Stimulated activated memory B cell treated with anti-CD40 and anti-IgM and Interleukin-4, amounts not matched to agents 10 μg/mL and 1 μg/mL and 100 μg/mL, for 72 hours (primary cell): ENCODE results near the gene CA10.

Experiments used
- ATAC-seq: fragments of 150-1000 bp; cut with Tn5 transposase; 2 replicates; pipeline ENCODE4 v1.10.0; 2021
- H3K27ac Mint-ChIP-seq: one replicate; pipeline ENCODE4 v1.8.0; 2022; ENCODE audit warnings: mild to moderate bottlenecking, mixed read lengths
- H3K27me3 Mint-ChIP-seq: one replicate; pipeline ENCODE4 v1.8.0; 2022; ENCODE audit warnings: mixed read lengths
- H3K36me3 Mint-ChIP-seq: one replicate; pipeline ENCODE4 v1.8.0; 2022; ENCODE audit warnings: mixed read lengths
- H3K4me1 Mint-ChIP-seq: one replicate; pipeline ENCODE4 v1.8.0; 2022; ENCODE audit warnings: mixed read lengths
- H3K4me3 Mint-ChIP-seq: one replicate; pipeline ENCODE4 v1.8.0; 2022; ENCODE audit warnings: mild to moderate bottlenecking, moderate library complexity, mixed read lengths
- H3K9me3 Mint-ChIP-seq: one replicate; pipeline ENCODE4 v1.8.0; 2022; ENCODE audit warnings: mixed read lengths

Gene CA10

DNA sequence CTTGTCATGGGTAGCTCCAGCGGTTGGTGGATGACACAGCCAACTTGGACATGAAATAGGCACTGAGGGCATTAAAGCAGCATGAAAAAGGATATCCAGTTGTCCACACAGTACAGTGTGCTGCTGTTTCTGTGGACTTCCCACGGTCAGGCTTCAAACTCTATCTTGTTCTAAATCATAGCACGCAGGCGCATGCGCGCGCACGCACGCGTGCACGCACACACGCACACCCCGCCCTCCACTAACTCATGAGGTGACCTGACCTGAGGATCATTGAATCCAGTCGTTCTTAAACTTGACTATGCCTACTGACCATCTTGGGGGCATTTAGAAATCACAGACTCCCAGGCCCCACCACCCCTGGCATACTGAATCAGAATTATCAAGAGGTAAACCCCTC, 361.4 kb downstream of the CA10 start:
- Mint-ChIP-seq H3K9me3 (no peaks in the 10 kb centered on the region), H3K27me3 (no peaks in the 10 kb centered on the region), H3K4me3 (no peak overlapping the region), H3K36me3 (no peaks in the 10 kb centered on the region), H3K4me1 (no peaks in the 10 kb centered on the region), H3K27ac (no peak overlapping the region)
- ATAC-seq, result no peak

DNA sequence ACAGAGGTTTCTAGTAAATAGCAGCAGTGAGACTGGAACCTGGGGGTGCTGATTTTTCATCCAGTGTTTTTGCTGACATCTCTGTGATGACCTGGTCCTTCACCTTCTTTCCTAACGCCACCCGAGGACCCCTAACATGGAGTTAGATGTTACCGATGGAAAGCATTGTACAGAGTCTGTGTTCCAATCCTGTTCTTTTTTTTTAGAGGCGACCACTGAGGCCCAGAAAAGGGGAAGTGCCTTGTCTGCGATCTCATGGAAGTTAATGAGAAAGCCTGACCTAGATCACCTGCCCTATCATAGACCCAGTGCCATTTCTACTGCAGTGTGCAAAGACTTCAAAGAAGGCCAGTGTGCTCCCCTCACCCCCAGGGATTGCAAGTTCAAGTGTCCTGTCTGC, 362.5 kb downstream of the CA10 start:
- Mint-ChIP-seq H3K9me3 (no peaks in the 10 kb centered on the region), H3K4me1 (no peaks in the 10 kb centered on the region), H3K36me3 (no peaks in the 10 kb centered on the region), H3K27ac (no peak overlapping the region), H3K27me3 (no peaks in the 10 kb centered on the region), H3K4me3 (no peak overlapping the region)
- no peak for ATAC-seq

DNA sequence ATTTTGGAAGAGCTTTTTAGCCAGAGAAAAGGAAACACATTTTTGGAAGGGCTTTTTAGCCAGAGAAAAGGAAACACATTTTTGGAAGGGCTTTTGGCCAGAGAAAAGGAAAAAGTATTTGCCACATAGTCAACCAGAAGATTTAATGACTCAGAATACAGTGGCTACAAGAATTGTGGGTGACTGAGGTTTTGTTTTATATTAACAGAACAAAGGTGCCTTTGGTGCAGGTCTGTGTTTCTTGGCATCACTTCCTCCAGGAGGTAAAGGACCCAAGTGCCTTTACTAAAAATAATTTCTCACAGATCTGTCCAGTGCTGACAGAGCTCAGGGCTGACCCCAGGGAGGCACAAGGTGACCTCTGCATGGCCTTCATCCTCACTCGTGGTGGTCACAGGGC, 363.1 kb downstream of the CA10 start:
- no peak overlapping the region for H3K4me3 Mint-ChIP-seq
- H3K27me3 Mint-ChIP-seq, result no peaks in the 10 kb centered on the region
- H3K4me1 Mint-ChIP-seq, result no peaks in the 10 kb centered on the region
- no peak overlapping the region for H3K27ac Mint-ChIP-seq
- no peak for ATAC-seq
- H3K9me3 Mint-ChIP-seq, result no peaks in the 10 kb centered on the region
- no peaks in the 10 kb centered on the region for H3K36me3 Mint-ChIP-seq

DNA sequence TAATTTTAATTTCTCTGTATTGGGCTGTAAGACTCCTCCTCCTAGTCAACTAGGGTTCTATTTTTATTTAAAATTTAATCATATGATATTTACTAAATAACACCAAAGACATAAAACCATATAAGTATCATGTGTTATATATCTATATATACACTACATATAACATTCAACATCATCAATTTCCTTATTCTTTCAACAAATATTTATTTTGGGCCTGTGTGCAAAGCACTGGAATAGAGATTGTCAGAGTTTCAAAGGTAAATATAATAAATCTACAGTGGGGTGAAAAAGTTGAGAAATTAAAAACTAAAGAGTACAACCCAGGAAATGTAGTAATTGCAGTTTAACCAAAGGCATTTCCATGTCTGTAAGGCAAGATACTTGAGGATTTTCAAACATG, 364.0 kb downstream of the CA10 start:
- Mint-ChIP-seq H3K4me1 (no peaks in the 10 kb centered on the region), H3K27ac (no peak overlapping the region), H3K27me3 (no peaks in the 10 kb centered on the region), H3K36me3 (no peaks in the 10 kb centered on the region), H3K9me3 (peaks cover 1% of the 10 kb centered on the region), H3K4me3 (no peak overlapping the region)
- ATAC-seq, result no peak

DNA sequence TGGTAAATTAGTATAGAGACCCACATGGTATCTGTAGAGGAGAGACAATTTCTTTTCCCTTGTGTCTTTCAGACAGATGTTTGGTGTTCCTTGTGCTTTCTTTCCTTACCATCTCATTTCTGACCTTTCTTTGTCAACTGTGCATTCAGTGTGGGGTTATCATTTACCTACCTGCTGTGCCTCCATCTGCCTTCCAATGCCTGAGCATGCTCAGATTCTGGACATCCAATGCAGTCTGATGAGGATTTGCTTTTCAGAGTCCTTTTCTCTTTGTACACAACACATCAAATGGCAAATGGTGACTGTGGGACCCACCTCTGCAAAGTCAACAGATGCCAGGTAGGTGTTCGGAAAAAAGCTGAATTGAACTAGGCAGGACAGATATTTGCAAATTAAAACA, 364.8 kb downstream of the CA10 start:
- Mint-ChIP-seq H3K27me3 (no peaks in the 10 kb centered on the region), H3K36me3 (no peaks in the 10 kb centered on the region), H3K4me3 (no peak overlapping the region), H3K9me3 (peaks cover 3% of the 10 kb centered on the region), H3K27ac (no peak overlapping the region), H3K4me1 (no peaks in the 10 kb centered on the region)
- ATAC-seq, result no peak

DNA sequence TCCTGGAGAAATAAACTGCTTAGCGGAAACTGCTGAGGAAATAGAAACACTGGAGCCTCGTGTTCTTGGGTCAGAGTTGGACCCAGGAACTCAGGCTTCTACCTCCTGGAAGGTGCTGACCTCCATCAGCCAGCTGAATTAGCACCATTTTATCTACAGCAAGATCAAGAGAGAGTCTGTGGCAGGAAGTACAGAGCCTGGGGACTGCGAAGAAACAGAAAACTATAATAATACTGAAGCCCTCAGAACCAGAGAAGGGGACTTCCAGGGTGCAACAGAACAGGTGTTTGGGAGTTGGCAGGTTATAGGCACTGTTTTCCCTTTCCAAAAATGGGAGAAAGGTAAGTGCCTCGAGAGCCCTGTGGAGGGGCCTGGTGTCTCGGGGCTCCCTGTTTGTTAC, 379.7 kb downstream of the CA10 start:
- no peaks in the 10 kb centered on the region for H3K36me3 Mint-ChIP-seq
- H3K27ac Mint-ChIP-seq, result no peak overlapping the region
- no peaks in the 10 kb centered on the region for H3K4me1 Mint-ChIP-seq
- no peak overlapping the region for H3K4me3 Mint-ChIP-seq
- peaks cover 10% of the 10 kb centered on the region for H3K27me3 Mint-ChIP-seq
- ATAC-seq, result no peak
- peaks cover 2% of the 10 kb centered on the region for H3K9me3 Mint-ChIP-seq

DNA sequence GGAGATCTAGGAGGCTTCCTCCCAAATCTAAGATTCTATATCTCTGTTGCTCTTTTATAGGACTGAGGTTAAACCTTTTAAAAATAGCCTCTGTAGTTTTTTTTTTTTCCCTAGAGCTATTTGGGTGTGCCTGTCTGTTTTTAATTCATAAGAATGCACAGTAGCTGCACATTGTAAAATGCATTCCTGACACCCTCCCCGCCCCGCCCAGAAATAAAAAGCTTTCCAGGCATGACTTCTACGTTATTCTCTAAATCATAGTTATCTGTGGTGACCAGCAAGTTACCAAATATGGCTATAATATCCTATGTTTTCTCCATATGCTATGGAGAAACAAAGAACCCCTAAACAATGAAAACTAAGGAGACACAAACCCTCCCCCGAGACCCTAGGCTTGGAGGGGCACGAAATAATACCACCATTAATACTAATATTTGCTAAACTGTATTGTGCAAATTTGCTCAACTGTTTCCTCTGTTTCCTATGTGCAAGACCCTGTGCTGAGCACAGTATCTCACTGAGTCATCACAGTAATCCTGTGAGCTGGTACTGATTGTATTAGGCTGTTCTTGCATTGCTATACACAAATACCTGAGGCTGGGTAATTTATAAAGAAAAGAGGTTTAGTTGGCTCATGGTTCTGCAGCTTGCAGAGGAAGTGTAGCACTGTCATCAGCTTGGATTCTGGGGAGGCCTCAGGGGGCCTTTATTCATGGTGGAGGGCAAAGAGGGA, 388.3 kb downstream of the CA10 start:
- Mint-ChIP-seq H3K27me3 (no peaks in the 10 kb centered on the region), H3K4me3 (no peak overlapping the region), H3K9me3 (no peaks in the 10 kb centered on the region), H3K36me3 (no peaks in the 10 kb centered on the region), H3K27ac (no peak overlapping the region), H3K4me1 (no peaks in the 10 kb centered on the region)
- no peak for ATAC-seq

DNA sequence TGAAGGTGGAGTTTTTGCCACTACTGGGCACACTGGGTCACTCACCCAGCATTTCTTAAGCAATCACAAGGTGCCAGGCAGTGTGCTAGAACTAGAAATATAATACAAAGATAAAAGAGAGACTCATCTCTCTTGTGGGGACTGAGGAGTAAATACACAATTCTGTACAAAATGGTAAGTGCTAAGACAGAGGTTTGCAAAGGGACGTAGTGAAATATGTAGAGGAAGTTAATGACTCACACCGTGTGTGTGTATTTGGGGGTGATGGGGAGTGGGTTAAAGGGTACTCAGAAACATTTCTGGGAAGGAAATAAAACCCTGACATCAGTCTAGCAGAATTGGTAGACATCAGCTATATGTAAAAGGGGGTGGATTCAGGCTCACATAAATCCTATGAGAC, 389.3 kb downstream of the CA10 start:
- no peaks in the 10 kb centered on the region for H3K27me3 Mint-ChIP-seq
- H3K36me3 Mint-ChIP-seq, result no peaks in the 10 kb centered on the region
- H3K27ac Mint-ChIP-seq, result no peak overlapping the region
- ATAC-seq, result no peak
- no peaks in the 10 kb centered on the region for H3K9me3 Mint-ChIP-seq
- H3K4me3 Mint-ChIP-seq, result no peak overlapping the region
- no peaks in the 10 kb centered on the region for H3K4me1 Mint-ChIP-seq

DNA sequence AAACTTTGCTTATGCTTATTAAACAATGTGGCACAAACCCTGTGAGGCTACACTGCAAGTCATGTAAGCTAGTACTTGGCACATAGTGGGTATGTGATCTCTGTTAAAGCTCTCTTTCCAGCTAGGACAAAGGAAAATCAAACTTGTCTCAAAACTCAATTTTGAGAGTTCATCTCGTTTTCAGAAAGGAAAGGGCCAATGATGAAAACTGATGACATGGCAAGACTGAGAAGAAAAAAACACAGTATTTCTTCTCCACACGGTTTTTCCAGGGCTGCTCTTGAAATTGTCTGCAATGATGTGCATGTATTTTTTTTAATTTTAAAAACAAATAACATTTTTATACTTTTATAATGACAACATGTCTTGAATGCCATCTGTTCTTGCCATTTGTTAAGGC, 389.8 kb downstream of the CA10 start:
- ATAC-seq, result no peak
- Mint-ChIP-seq H3K4me3 (no peak overlapping the region), H3K4me1 (no peaks in the 10 kb centered on the region), H3K36me3 (no peaks in the 10 kb centered on the region), H3K27ac (no peak overlapping the region), H3K9me3 (no peaks in the 10 kb centered on the region), H3K27me3 (no peaks in the 10 kb centered on the region)

DNA sequence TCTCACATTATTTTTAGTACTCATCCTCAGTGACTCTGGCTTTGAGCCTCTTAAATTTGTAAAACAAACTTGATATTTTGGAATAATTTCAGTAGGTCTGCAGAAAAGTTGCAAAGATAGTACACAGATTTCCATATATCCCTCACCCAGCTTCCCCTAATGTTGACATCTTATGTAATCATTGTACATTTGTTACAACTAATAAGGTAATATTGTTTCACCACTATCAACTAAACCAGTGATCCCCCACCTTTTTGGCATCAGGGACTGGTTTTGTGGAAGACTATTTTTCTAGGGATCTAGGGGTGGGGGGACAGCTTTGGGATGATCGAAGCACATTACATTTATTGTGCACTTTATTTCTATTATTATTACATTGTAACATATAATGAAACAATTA, 391.2 kb downstream of the CA10 start:
- H3K4me1 Mint-ChIP-seq, result no peaks in the 10 kb centered on the region
- H3K4me3 Mint-ChIP-seq, result no peak overlapping the region
- H3K36me3 Mint-ChIP-seq, result no peaks in the 10 kb centered on the region
- H3K9me3 Mint-ChIP-seq, result no peaks in the 10 kb centered on the region
- H3K27me3 Mint-ChIP-seq, result no peaks in the 10 kb centered on the region
- ATAC-seq, result no peak
- no peak overlapping the region for H3K27ac Mint-ChIP-seq

DNA sequence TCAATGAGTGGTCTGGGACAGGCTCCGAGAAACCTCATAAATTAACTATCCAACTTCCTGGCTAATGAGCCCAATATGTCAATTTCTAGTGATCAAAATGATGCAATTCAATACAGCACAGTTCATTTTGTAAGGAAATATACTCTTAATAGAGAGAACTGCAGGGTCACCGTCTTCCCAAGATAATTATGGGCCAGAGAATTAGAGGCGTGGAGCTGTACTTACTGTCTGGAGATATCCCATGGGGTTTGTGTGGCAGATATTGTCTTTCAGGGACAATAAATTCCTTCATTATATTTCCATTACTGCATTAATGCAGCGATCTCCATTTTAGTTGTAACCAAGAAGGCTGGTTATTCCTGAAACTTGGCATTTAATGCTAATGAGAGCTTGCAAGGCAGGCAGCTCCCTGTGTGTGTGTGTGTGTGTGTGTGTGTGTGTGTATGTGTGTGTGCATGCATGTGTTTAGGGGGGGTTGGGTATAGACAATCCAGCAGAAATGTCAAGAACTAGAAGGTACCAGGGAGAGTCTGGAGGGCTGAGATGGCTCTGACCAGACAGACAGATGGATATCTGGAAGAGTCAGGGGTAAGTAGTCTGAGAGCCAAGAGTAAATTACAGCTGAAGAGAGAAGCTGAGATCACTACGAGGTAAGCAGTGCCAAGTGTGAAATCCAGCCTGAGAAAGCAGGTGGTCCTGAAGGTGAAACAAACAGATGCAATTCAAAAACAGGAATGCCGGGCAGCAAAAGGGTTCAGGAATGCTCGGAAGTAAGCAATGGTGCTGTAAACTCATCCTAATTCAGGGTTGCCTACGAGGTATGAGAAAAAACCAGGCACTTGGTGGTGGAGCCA, 393.0 kb downstream of the CA10 start:
- no peak overlapping the region for H3K4me3 Mint-ChIP-seq
- no peak for ATAC-seq
- H3K4me1 Mint-ChIP-seq, result no peaks in the 10 kb centered on the region
- H3K27me3 Mint-ChIP-seq, result no peaks in the 10 kb centered on the region
- H3K9me3 Mint-ChIP-seq, result no peaks in the 10 kb centered on the region
- H3K27ac Mint-ChIP-seq, result no peak overlapping the region
- H3K36me3 Mint-ChIP-seq, result no peaks in the 10 kb centered on the region

DNA sequence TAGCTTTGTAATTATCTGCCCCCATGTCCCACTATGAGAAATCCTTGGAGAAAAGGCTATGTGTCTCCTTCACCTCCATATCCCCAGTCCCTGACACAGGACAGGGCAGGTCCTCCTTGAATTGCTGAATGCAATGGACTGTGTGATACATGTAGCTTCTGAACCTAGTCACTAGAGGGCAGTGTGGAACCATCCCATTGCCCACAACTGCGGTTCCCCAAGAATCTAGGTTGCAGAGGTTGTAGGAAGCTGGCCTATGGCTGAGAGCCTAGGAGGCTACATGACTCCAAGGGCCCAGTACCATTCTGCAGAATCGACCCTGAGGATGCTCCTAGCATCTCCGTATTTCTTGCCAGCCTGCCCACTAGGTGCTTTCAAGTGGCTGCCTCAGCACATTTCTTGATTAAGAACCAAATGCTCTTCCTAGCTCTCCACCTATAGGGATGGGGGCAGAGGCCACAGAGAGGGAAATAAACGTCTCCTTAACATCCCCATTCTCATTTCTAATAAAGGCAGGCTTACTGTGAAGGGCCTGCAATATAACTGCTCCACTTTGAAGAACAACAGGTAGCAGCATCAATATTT, 394.0 kb downstream of the CA10 start:
- Mint-ChIP-seq H3K4me1 (no peaks in the 10 kb centered on the region), H3K9me3 (no peaks in the 10 kb centered on the region), H3K36me3 (no peaks in the 10 kb centered on the region), H3K4me3 (no peak overlapping the region), H3K27me3 (no peaks in the 10 kb centered on the region), H3K27ac (no peak overlapping the region)
- peak; percentile 74 for ATAC-seq

DNA sequence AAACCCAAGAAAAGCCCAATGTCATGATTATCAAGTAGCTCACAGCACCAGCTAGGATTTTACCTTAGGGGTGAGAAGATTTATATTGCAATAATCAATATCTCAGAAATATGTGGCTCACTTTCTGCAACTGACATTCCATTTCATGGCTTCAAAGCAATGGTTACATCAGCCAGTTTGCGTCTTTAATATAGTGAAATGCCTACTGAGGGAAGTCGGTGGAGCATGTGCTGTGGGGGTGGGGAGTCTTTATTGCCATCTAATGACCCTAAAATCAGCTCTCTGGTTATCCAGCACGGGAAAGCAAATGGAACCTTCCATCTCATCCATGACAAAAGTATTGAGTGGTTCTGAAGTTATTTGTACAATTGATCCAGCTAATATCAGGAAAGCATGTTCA, 395.5 kb downstream of the CA10 start:
- Mint-ChIP-seq H3K9me3 (no peaks in the 10 kb centered on the region), H3K27me3 (no peaks in the 10 kb centered on the region), H3K4me3 (no peak overlapping the region), H3K36me3 (no peaks in the 10 kb centered on the region), H3K27ac (no peak overlapping the region), H3K4me1 (no peaks in the 10 kb centered on the region)
- no peak for ATAC-seq

DNA sequence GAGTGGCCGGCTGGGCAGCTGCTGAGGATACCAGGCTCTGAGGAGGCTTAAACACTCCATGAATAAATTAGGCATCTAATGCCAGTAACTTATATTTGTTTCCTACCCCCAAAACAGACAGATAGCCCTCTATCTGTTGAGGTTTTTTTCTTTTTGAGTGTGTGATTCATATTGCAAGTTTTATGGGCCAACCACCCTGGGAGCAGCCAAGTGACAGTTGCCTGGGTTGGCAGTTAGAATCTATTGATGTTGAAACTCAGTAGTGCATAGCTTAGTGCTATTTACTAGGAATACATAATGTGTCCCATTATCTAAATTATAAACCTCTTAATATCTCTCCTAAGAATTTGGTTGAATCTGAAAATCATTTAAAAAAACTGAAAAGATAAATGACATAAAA, 397.4 kb downstream of the CA10 start:
- Mint-ChIP-seq H3K27me3 (no peaks in the 10 kb centered on the region), H3K4me1 (no peaks in the 10 kb centered on the region), H3K27ac (no peak overlapping the region), H3K4me3 (no peak overlapping the region), H3K9me3 (no peaks in the 10 kb centered on the region), H3K36me3 (no peaks in the 10 kb centered on the region)
- no peak for ATAC-seq

DNA sequence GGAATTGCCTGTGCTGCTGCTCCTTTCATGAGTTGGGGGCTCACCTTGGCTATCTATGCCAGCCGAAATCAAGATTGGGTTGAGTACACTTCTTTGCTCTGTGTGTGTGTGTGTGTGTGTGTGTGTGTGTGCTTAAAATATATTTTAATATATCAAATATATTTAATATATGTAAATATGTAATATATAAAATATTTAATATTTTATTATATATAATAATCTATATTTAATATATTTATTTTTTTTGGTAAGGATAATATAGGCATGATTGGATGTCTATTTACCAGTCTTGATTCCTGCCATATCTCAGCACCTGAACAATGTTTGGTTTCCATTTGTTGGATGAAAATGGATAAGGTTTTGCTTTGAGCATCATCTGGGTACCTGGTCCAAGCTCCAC, 399.3 kb downstream of the CA10 start:
- ATAC-seq, result no peak
- Mint-ChIP-seq H3K27me3 (no peaks in the 10 kb centered on the region), H3K36me3 (no peaks in the 10 kb centered on the region), H3K27ac (no peak overlapping the region), H3K9me3 (no peaks in the 10 kb centered on the region), H3K4me3 (no peak overlapping the region), H3K4me1 (no peaks in the 10 kb centered on the region)

DNA sequence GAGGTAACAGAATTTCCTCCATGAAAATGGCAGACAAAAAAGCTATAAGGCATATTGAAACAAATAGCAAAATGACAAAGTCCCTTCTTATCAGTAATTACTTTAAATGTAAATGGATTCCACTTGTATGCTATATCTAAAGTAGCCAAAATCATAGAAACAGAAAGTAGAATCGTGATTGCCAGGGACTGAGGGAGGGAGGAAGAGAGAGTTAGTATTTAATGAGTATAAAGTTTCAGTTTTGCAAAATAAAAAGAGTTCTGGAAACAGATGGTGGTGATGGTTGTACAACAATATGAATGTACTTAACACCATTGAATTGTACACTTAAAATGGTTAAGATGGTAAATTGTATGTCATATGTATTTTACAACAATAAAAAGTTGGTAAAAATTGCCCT, 407.4 kb downstream of the CA10 start:
- Mint-ChIP-seq H3K27ac (no peak overlapping the region), H3K27me3 (no peaks in the 10 kb centered on the region), H3K4me3 (no peak overlapping the region), H3K36me3 (no peaks in the 10 kb centered on the region), H3K9me3 (no peaks in the 10 kb centered on the region), H3K4me1 (no peaks in the 10 kb centered on the region)
- ATAC-seq, result no peak
